Neuron (in vitro differentiated cells): ENCODE measurements around the gene MTHFSD.

Experiments used
- H2AFZ ChIP-seq: one replicate; pipeline ENCODE4 v1.6.1; 2013; ENCODE audit warnings: low read depth, mild to moderate bottlenecking, inconsistent platforms, low read length, moderate library complexity
- H3K27me3 ChIP-seq: one replicate; pipeline ENCODE4 v1.6.1; 2013; ENCODE audit warnings: low read length; ENCODE audit not compliant: insufficient read depth
- H3K36me3 ChIP-seq: one replicate; pipeline ENCODE4 v1.6.1; 2013; ENCODE audit warnings: low read length; ENCODE audit not compliant: insufficient read depth
- H3K4me1 ChIP-seq: one replicate; pipeline ENCODE4 v1.6.1; 2013; ENCODE audit warnings: low read length; ENCODE audit not compliant: insufficient read depth
- H3K4me3 ChIP-seq: 2 replicates; pipeline ENCODE4 v1.5.1; 2013; ENCODE audit warnings: mild to moderate bottlenecking, low read length, moderate library complexity
- H3K9me3 ChIP-seq: one replicate; pipeline ENCODE4 v1.6.1; 2013; ENCODE audit warnings: low read length

The MTHFSD gene

GRCh38 chr16:86578611-86579267 lies 23.7 kb upstream of the MTHFSD start:
- H3K4me1 ChIP-seq = no peaks in the 10 kb centered on the region
- H3K36me3 ChIP-seq = no peaks in the 10 kb centered on the region
- H3K4me3 ChIP-seq = no peak overlapping the region
- peaks cover 89% of the 10 kb centered on the region for H3K27me3 ChIP-seq
- H3K9me3 ChIP-seq = no peaks in the 10 kb centered on the region
- no peak overlapping the region for H2AFZ ChIP-seq

DNA sequence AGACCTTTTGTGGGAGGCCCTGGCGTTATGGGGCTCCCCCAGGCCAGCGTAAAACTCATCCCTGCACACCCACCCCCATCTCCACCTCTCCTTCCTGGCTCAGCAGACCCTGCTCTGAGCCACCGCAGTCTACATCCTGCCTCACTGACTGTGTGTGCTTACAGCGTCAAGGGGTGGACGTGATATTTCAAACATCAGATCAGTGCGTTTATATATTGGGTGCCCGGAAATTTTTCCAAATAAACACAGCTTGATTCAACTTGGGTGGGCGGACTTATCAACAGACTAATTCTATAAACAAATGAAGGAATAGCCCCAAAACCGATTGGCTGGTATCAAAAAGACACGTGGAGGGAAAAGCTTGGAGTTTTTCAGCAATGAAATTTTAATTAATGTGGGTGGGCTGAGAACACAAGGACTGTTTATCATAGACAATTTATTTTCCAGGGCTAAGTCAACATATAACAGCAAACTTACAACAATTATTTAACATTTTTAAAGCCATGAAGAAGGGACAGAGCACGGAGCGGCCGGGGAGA lies 23.1 kb upstream of the MTHFSD start, which contains the start of gene FOXL1:
FOXL1 (plus strand) TSS at position 489 of the 539 bp plus-strand sequence. CDS start 175 bp downstream, outside the sequence.
- Histone ChIP-seq H3K36me3 (no peaks in the 10 kb centered on the region), H3K27me3 (peaks cover 95% of the 10 kb centered on the region), H3K4me3 (no peak within 1 kb of the TSS), H3K9me3 (no peaks in the 10 kb centered on the region), H2AFZ (no peak within 1 kb of the TSS), H3K4me1 (no peaks in the 10 kb centered on the region)

GRCh38 chr16:86577314-86577971 lies 22.4 kb upstream of the MTHFSD start:
- H3K27me3 ChIP-seq = peaks cover 96% of the 10 kb centered on the region
- H3K4me1 ChIP-seq = no peaks in the 10 kb centered on the region
- H3K9me3 ChIP-seq = no peaks in the 10 kb centered on the region
- no peak overlapping the region for H3K4me3 ChIP-seq
- H3K36me3 ChIP-seq = no peaks in the 10 kb centered on the region
- H2AFZ ChIP-seq = no peak overlapping the region

DNA sequence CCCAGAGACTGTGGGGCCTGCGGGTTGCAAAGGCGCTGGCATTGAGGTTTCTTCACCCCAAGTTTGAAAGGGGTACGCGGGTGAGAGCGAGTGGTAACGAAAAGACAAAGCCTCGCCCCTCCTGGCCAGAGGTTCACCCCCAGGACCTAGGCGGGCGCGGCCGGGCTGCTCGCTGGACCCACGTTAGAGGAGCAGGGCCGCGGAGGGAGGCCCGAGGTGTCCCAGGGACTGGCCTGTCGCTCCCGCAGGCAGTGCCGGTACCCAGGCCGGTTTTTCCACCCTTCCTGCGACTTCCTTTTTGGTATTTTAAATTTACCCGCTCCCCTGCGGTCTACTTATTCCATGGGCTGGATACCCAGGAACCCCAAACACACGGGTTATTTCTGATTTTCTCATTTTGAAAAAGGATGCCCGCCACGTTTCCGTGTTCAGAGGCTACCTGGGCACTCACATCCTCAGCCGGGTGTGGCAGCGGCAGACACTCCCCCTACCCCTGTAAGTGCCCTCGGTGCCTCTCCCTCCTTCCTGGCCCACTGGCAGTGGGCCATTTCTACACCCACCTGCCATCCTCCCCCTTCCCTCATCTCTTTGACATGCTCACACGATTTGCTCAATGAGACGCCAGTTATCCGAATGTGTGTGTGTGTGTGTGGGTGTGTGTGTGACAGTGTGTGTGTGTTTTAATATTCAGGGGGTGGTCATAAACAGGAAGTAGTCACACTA lies 21.7 kb upstream of the MTHFSD start:
- peaks cover 99% of the 10 kb centered on the region for H3K27me3 ChIP-seq
- H3K9me3 ChIP-seq = no peaks in the 10 kb centered on the region
- H3K4me1 ChIP-seq = no peaks in the 10 kb centered on the region
- no peak overlapping the region for H3K4me3 ChIP-seq
- H3K36me3 ChIP-seq = no peaks in the 10 kb centered on the region
- H2AFZ ChIP-seq = no peak overlapping the region

DNA sequence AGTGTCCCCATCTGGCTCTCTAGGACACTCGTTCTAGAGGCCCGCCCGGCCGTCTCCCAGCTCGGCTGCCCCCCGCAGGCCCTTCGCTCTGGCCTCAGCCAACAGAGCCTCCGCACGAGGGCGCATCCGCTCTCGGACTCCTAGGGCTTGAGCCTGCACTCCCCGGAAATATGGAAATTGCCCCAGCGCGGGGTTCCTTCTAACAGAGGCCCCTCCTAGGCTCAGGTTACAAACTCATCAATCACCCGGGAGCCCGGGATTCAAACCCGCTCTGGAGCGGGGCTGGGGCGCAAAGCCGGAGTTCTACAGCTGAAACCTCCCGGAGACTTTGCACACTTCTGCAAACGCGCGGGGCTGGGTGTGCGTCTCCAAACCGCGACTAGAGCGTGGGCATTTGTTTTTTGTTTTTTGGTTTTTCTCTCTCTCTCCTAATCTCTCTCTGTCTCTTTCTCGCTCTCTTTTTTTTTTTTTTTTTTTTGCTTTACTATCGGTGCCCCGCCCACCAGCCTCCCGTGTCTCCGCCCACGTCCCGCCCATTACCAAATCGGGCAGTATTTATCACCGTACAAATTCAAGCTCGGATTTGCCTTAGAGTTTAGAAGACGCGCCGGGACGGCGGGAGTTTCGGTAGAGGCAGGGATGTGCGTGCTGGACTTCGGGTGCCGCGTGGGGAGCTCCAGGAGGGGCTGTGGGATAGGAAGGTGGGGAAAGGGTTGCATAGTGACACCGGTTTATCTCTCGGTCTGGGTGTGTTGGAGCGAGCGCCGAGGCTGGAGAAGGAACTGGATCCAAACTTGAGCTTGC lies 20.9 kb upstream of the MTHFSD start:
- Histone ChIP-seq H3K9me3 (no peaks in the 10 kb centered on the region), H3K4me1 (no peaks in the 10 kb centered on the region), H2AFZ (no peak overlapping the region), H3K36me3 (no peaks in the 10 kb centered on the region), H3K27me3 (peaks cover 99% of the 10 kb centered on the region), H3K4me3 (no peak overlapping the region)

DNA sequence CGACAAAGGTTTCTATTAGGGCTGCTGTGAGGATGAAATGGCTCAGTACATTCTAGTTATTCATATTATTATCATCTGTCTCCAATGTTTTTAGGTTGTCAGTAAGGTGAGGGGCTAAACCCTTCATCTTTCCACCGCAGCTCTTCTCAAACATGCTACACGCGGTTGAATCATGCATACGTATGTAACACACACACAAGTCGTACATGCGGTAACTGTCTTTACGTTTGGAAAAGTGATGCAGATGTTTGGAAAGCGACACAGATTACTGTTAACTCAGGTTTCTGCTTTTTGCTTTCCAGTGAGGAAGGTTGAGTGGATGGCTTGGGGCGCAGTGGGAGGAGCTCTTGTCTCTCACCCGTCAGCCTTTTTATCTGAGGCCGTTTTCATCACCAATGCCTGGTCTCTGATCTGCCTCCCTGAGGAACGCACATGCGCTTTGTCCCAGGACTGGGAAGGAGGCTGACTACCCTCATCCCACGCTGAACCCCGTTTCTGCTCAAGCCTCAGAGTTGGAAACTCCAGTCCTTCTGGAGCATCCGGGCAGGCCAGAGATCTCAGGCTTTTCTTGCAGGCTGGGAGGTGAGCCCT lies 20.2 kb upstream of the MTHFSD start:
- Histone ChIP-seq H3K4me1 (no peaks in the 10 kb centered on the region), H2AFZ (no peak overlapping the region), H3K27me3 (peaks cover 99% of the 10 kb centered on the region), H3K36me3 (no peaks in the 10 kb centered on the region), H3K4me3 (no peak overlapping the region), H3K9me3 (peaks cover 2% of the 10 kb centered on the region)

DNA sequence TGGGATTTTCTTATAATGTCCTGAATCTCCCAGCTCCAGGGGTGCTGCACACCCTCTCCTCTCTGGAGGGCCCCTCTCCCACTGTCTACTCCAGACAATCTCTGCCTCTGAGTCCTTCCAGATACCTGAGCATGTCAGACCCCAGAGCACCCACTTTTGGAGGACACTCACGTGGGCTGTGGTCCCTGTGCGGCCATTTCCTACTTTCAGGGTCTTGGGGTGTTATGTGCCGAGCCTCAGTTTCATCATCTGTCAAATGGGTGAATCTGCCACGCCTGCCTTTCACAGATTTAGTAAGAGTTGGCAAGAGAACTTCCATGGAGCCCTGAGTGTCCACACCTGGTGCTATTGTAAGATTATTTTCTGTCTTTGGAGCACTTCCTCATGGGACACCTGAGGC lies 19.6 kb upstream of the MTHFSD start:
- Histone ChIP-seq H3K27me3 (peaks cover 99% of the 10 kb centered on the region), H3K36me3 (no peaks in the 10 kb centered on the region), H2AFZ (no peak overlapping the region), H3K4me1 (no peaks in the 10 kb centered on the region), H3K4me3 (no peak overlapping the region), H3K9me3 (peaks cover 2% of the 10 kb centered on the region)

- Histone ChIP-seq H3K27me3 (peaks cover 100% of the 10 kb centered on the region), H3K36me3 (no peaks in the 10 kb centered on the region), H3K9me3 (peaks cover 2% of the 10 kb centered on the region), H3K4me3 (no peak overlapping the region), H2AFZ (no peak overlapping the region), H3K4me1 (no peaks in the 10 kb centered on the region)
Measured at GRCh38 chr16:86573646-86574508, 18.8 kb upstream of the MTHFSD start.

DNA sequence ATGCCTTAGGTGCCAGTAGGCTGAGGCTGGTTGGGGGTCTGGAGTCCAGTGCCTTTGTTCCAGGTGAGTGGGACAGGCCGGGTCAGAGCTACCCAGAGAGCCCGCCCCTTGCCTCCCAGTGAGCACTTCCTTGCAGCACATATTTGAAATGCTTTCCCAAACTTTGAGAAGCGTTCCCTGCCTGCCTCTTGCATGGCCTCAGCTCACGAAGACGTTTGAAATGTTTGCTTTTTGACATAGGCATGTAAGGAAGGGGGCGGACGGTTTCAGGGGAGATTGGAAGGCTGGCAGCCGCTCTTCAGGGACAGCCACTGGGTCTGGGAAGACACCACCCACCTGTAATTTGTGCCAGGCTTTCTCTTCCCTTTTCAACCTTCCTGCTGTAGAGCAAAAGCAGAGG lies 18.2 kb upstream of the MTHFSD start:
- no peak overlapping the region for H2AFZ ChIP-seq
- H3K4me1 ChIP-seq = no peaks in the 10 kb centered on the region
- H3K9me3 ChIP-seq = peaks cover 2% of the 10 kb centered on the region
- no peak overlapping the region for H3K4me3 ChIP-seq
- peaks cover 99% of the 10 kb centered on the region for H3K27me3 ChIP-seq
- H3K36me3 ChIP-seq = no peaks in the 10 kb centered on the region

DNA sequence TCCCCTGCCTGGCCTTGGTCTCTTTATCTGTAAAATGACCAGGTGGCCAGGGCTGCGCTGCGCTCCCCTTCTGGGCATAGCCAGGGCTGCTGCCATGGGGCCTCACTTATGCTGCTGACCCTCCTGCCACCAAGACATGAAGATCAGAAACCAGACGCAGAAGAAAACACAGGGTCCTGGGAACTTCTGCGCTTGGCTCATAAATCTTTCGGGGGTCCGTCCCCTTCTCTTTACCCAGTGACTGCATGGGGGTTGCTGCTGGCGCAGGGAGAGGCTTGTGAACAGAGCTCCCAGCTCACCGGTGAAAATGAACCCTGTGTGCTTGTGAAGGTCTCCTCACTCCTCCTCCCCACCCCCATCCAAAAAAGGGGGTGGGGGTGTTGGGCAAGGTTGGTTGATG lies 17.6 kb upstream of the MTHFSD start:
- Histone ChIP-seq H3K4me1 (no peaks in the 10 kb centered on the region), H3K9me3 (peaks cover 2% of the 10 kb centered on the region), H2AFZ (no peak overlapping the region), H3K27me3 (peaks cover 99% of the 10 kb centered on the region), H3K4me3 (no peak overlapping the region), H3K36me3 (no peaks in the 10 kb centered on the region)

- Histone ChIP-seq H3K27me3 (peaks cover 99% of the 10 kb centered on the region), H3K36me3 (no peaks in the 10 kb centered on the region), H3K9me3 (peaks cover 2% of the 10 kb centered on the region), H2AFZ (no peak overlapping the region), H3K4me1 (no peaks in the 10 kb centered on the region), H3K4me3 (no peak overlapping the region)
Measured at GRCh38 chr16:86572041-86572521, 17.0 kb upstream of the MTHFSD start.
